ENCODE results near the gene HNRNPH3.

HNRNPH3 gene

GRCh38 chr10:68332259-68333057, 594 bp downstream of the HNRNPH3 start, which contains the start of gene PBLD:
Gene PBLD, minus strand, starts transcription at chr10:68332928. Its CDS starts 26,084 bp downstream, at chr10:68306844.
- DNase-seq (ENCODE audit: low read depth in 2 of 2), result peak; percentile 12 to 41

- no peak for DNase-seq (ENCODE audit: low read depth in 2 of 2)
Observed at GRCh38 chr10:68333058-68333395, 1.2 kb downstream of the HNRNPH3 start.

GRCh38 chr10:68333440-68334431, 1.9 kb downstream of the HNRNPH3 start:
- no peak for DNase-seq (ENCODE audit: low read depth in 2 of 2)

GRCh38 chr10:68334672-68335467, 3.0 kb downstream of the HNRNPH3 start:
- no peak for DNase-seq (ENCODE audit: low read depth in 2 of 2)

- no peak for DNase-seq (ENCODE audit: low read depth in 2 of 2)
Observed at GRCh38 chr10:68336754-68337351, 5.0 kb downstream of the HNRNPH3 start.

GRCh38 chr10:68340358-68341080, 8.7 kb downstream of the HNRNPH3 start:
- no peak for DNase-seq (ENCODE audit: low read depth in 2 of 2)

GRCh38 chr10:68342909-68343516, 11.1 kb downstream of the HNRNPH3 start:
- DNase-seq (ENCODE audit: low read depth in 2 of 2), result no peak

- no peak for DNase-seq (ENCODE audit: low read depth in 2 of 2)
Observed at GRCh38 chr10:68345621-68346020, 13.8 kb downstream of the HNRNPH3 start.

- DNase-seq (ENCODE audit: low read depth in 2 of 2), result no peak
Observed at GRCh38 chr10:68346774-68347173, 14.9 kb downstream of the HNRNPH3 start.

- peak; percentile 9 to 13 for DNase-seq (ENCODE audit: low read depth in 2 of 2)
Observed at GRCh38 chr10:68348265-68348741, 16.4 kb downstream of the HNRNPH3 start.

GRCh38 chr10:68353537-68353936, 21.7 kb downstream of the HNRNPH3 start:
- DNase-seq (ENCODE audit: low read depth in 2 of 2), result no peak

GRCh38 chr10:68359189-68359588, 27.3 kb downstream of the HNRNPH3 start:
- DNase-seq (ENCODE audit: low read depth in 2 of 2), result no peak

- DNase-seq (ENCODE audit: low read depth in 2 of 2), result no peak
Observed at GRCh38 chr10:68362590-68362989, 30.7 kb downstream of the HNRNPH3 start.

GRCh38 chr10:68364101-68364886, 32.4 kb downstream of the HNRNPH3 start:
- no peak for DNase-seq (ENCODE audit: low read depth in 2 of 2)

GRCh38 chr10:68365611-68366010, 33.7 kb downstream of the HNRNPH3 start:
- no peak for DNase-seq (ENCODE audit: low read depth in 2 of 2)

- no peak for DNase-seq (ENCODE audit: low read depth in 2 of 2)
Observed at GRCh38 chr10:68366600-68366999, 34.7 kb downstream of the HNRNPH3 start.

- DNase-seq (ENCODE audit: low read depth in 2 of 2), result no peak
Observed at GRCh38 chr10:68367121-68367520, 35.3 kb downstream of the HNRNPH3 start.

- no peak for DNase-seq (ENCODE audit: low read depth in 2 of 2)
Observed at GRCh38 chr10:68371604-68372003, 39.7 kb downstream of the HNRNPH3 start.

- DNase-seq (ENCODE audit: low read depth in 2 of 2), result no peak
Observed at GRCh38 chr10:68385740-68386139, 53.9 kb downstream of the HNRNPH3 start.
